Ascending aorta (tissue), 2 donors: Measurements from ENCODE around the gene NKG7. TPM values are rescaled to one million over a fixed set of nuclear protein-coding genes. Genes with fewer than 3 reads are reported as not detected.

ENCODE experiments used
- DNase-seq, 2 donors: peaks; one replicate each; pipeline ENCODE4 v3.0.0-alpha.2; 2019; ENCODE audit warnings: low spot score in 2 of 2
- H3K27ac ChIP-seq, 2 donors: fragments of 200-600 bp; sonication (generic); one replicate each; pipeline ENCODE4 v1.5.1; 2016 to 2017; ENCODE audit warnings: mild to moderate bottlenecking in 1 of 2
- H3K27me3 ChIP-seq: fragments of 200-600 bp; sonication (generic); one replicate; pipeline ENCODE4 v1.5.1; 2017
- H3K36me3 ChIP-seq, 2 donors: fragments of 200-600 bp; sonication (generic); one replicate each; pipeline ENCODE4 v1.5.1; 2016
- H3K4me1 ChIP-seq, 2 donors: fragments of 200-600 bp; sonication (generic); one replicate each; pipeline ENCODE4 v1.5.1; 2016 to 2017; ENCODE audit warnings: mild to moderate bottlenecking in 1 of 2
- H3K4me3 ChIP-seq, 2 donors: fragments of 200-600 bp; sonication (generic); one replicate each; pipeline ENCODE4 v1.5.1; 2016 to 2017; ENCODE audit warnings: mild to moderate bottlenecking in 1 of 2
- H3K9me3 ChIP-seq, 2 donors: fragments of 200-600 bp; sonication (generic); one replicate each; pipeline ENCODE4 v1.5.1; 2016
- intact Hi-C: fragments of 100-400 bp; cut with DNase I; formaldehyde crosslinking; loops from one replicate; pipeline ENCODE4 v1.15.1; 2023
- total RNA-seq: library from RNA; depleted of rRNA; stranded (reverse); fragments of >200 nt; gene quantifications from one replicate; pipeline ENCODE4 v1.1.0, GENCODE V29; 2016
- TF ChIP-seq, protein P1 (sequence below), 3 experiments: fragments of 200-600 bp in 2 of 3; fragments of 450-650 bp in 1 of 3; sonication (generic) in 2 of 3; IDR thresholded peaks; one replicate each; pipeline ENCODE4 v1.5.1; 2016 to 2019; ENCODE audit warnings: antibody characterized with exemption in 3 of 3, mild to moderate bottlenecking in 1 of 3, moderate library complexity in 1 of 3

The NKG7 gene
- total RNA-seq, 1 donor from 2014 or later, result 30.2 TPM

DNA sequence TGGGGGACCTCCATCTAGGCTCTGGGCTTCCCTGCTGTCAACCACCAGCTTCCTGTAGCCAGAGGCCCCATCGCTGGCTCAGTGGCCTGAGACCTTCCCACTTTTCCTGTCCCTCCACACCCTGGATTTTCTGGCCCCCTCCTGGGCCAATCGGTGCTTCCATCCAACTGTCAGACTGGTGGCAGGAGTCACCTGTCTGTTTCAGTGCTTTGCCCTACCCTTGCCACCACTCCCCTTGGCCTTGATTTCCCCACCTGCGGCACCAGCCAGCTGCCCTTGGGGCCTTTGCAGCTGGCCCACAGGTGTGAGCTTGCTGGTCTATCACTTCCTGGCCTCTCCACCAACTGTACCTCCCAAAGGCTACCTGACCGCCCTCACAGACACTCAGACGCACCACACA is 43.0 kb downstream of the NKG7 start:
- DNase-seq, result no peak
- no peak overlapping the region for H3K27ac ChIP-seq
- intact Hi-C loops, result no loop called here
- H3K27me3 ChIP-seq, result no peaks in the 10 kb centered on the region
- TF ChIP-seq, protein P1, sequence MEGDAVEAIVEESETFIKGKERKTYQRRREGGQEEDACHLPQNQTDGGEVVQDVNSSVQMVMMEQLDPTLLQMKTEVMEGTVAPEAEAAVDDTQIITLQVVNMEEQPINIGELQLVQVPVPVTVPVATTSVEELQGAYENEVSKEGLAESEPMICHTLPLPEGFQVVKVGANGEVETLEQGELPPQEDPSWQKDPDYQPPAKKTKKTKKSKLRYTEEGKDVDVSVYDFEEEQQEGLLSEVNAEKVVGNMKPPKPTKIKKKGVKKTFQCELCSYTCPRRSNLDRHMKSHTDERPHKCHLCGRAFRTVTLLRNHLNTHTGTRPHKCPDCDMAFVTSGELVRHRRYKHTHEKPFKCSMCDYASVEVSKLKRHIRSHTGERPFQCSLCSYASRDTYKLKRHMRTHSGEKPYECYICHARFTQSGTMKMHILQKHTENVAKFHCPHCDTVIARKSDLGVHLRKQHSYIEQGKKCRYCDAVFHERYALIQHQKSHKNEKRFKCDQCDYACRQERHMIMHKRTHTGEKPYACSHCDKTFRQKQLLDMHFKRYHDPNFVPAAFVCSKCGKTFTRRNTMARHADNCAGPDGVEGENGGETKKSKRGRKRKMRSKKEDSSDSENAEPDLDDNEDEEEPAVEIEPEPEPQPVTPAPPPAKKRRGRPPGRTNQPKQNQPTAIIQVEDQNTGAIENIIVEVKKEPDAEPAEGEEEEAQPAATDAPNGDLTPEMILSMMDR (IDR thresholded peaks at IDR 0.05), result no peak
- H3K4me3 ChIP-seq, result no peak overlapping the region
- H3K36me3 ChIP-seq, result no peaks in the 10 kb centered on the region
- H3K4me1 ChIP-seq, result peaks cover 0 to 3% of the 10 kb centered on the region in 2 donors
- no peaks in the 10 kb centered on the region for H3K9me3 ChIP-seq

GRCh38 chr19:51327066-51328001 is 45.1 kb downstream of the NKG7 start:
- Histone ChIP-seq H3K27ac (no peak overlapping the region), H3K4me3 (peak overlapping the region; percentile 24 to 41), H3K27me3 (no peaks in the 10 kb centered on the region), H3K4me1 (peaks cover 0 to 3% of the 10 kb centered on the region in 2 donors), H3K9me3 (no peaks in the 10 kb centered on the region), H3K36me3 (no peaks in the 10 kb centered on the region)
- no peak for DNase-seq
- TF ChIP-seq, protein P1 (IDR thresholded peaks at IDR 0.05), result peak in 1 of 3 experiments; percentile 11
- intact Hi-C loops, result no loop called here

DNA sequence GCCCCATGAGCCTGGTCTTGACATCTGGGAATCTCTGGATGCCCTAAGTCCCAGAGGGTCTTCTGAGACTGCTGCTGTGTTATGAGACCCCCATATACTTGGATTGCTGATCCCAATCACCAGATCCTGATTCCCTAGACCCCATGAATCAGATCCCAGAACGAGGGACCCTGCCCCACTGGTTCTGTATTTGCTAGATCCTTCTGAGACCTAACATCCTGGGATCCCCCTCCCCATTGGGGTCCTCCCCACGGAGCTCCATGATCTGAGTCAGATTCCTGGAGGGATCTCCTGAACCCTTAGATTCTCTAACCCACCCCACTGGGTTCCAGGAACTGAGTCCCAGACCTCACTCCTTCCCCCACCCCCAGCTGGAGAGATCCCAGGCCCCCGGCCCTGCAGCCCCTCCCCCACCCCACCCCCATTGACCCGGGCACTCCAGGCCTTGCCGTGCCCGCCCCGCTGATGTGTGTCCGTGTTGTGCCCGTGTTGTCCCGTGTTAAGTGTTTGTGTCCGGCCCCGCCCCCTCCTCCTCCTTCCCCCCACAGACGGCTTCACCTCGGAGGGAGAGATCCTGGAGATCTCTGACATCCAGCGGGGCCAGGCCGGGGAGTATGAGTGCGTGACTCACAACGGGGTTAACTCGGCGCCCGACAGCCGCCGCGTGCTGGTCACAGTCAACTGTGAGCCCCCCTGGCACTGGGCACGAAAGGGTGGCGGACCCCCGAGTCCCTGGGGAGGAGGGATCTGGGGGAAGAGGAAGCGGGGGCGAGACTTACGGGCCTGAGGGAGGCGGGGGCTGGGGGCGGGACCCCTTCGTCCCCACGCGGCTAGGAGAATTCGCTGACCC is 46.0 kb downstream of the NKG7 start:
- TF ChIP-seq, protein P1 (IDR thresholded peaks at IDR 0.05), result no peak
- Histone ChIP-seq H3K36me3 (no peaks in the 10 kb centered on the region), H3K27ac (no peak overlapping the region), H3K27me3 (no peaks in the 10 kb centered on the region), H3K4me3 (no peak overlapping the region), H3K9me3 (no peaks in the 10 kb centered on the region), H3K4me1 (peaks cover 0 to 3% of the 10 kb centered on the region in 2 donors)
- intact Hi-C loops, result no loop called here
- DNase-seq, result no peak

DNA sequence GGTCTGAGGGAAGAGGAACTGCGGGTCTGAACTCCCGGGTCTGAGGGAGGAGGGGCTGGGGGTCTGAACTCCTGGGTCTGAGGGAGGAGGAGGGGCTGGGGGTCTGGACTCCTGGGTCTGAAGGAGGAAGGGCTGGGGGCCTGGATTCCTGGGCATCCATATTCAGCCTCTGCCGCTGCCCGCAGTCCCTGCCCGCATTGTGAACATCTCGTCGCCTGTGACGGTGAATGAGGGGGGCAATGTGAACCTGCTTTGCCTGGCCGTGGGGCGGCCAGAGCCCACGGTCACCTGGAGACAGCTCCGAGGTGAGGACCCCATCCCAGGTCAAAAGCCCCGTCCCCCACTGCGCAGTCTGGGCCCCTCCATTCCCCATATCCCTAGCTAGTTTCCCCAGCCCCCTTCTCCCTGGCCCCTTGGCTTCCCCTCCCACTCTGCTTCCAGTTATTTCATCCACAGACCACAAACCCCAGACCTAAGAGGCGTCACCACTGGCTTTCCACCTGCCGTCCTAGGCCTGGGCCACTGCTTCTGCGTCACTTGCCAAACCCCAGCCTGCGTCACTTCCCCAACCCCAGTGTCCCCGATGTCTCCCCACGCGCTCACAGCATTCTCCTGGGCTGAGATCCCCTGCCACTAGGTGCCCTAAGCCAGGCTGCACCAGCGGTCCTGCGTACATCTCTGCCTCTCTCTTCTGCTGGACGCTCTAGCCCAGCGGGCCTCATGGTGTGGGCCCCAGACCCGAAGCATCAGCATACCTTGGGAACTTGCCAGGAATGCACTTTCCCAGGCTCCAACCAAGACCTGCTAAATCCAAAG is 47.1 kb downstream of the NKG7 start:
- TF ChIP-seq, protein P1 (IDR thresholded peaks at IDR 0.05), result no peak
- intact Hi-C loops, result no loop called here
- H3K27me3 ChIP-seq, result no peaks in the 10 kb centered on the region
- H3K27ac ChIP-seq, result no peak overlapping the region
- H3K4me3 ChIP-seq, result no peak overlapping the region
- no peaks in the 10 kb centered on the region for H3K36me3 ChIP-seq
- no peaks in the 10 kb centered on the region for H3K9me3 ChIP-seq
- peaks cover 0 to 3% of the 10 kb centered on the region in 2 donors for H3K4me1 ChIP-seq
- DNase-seq, result no peak

DNA sequence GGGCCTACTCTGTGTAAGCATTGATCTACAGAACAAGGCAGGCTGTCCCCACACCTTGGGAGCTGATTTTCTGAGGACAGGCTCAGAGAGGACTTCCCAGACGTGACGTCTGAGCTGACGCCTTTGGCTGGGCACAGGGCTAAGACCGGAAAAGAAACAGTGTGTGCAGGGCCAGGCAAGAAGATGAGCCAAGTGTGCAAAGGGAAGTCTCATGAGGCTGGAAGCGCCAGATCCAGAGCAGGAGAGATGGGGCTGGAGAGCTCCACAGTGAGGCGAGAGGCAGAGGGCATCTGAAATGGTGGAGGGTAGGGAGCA is 48.3 kb downstream of the NKG7 start:
- TF ChIP-seq, protein P1 (IDR thresholded peaks at IDR 0.05), result no peak
- Histone ChIP-seq H3K36me3 (no peaks in the 10 kb centered on the region), H3K9me3 (no peaks in the 10 kb centered on the region), H3K4me1 (peaks cover 0 to 3% of the 10 kb centered on the region in 2 donors), H3K4me3 (no peak overlapping the region), H3K27me3 (no peaks in the 10 kb centered on the region), H3K27ac (no peak overlapping the region)
- intact Hi-C loops, result no loop called here
- no peak for DNase-seq
